Measurements from ENCODE around the gene SSTR4.
"Not testable (repeated sequence)": the region's sequence is repeated elsewhere in the genome, so short reads cannot be mapped to it uniquely, and the experiment has no call there.

The SSTR4 gene

GRCh38 chr20:23034721-23035671 lies at the start of gene SSTR4:
SSTR4 (plus strand) TSS chr20:23035312; CDS start chr20:23035484, 172 bp downstream.
- DNase-seq: no peak

- no peak for DNase-seq
These were observed 48.5 kb upstream of the SSTR4 start for GRCh38 chr20:22986601-22987000.

GRCh38 chr20:22991424-22991823 lies 43.7 kb upstream of the SSTR4 start:
- DNase-seq: not testable (repeated sequence)

GRCh38 chr20:22993823-22994222 lies 41.3 kb upstream of the SSTR4 start:
- DNase-seq: no peak

- DNase-seq: no peak
These were observed 39.2 kb upstream of the SSTR4 start for GRCh38 chr20:22995923-22996322.

- no peak for DNase-seq
These were observed 36.6 kb upstream of the SSTR4 start for GRCh38 chr20:22998476-22998875.

- peak; percentile 40 for DNase-seq
These were observed 35.4 kb upstream of the SSTR4 start for GRCh38 chr20:22999756-23000155.

GRCh38 chr20:23000232-23000947 lies 34.7 kb upstream of the SSTR4 start:
- no peak for DNase-seq

- no peak for DNase-seq
These were observed 32.8 kb upstream of the SSTR4 start for GRCh38 chr20:23002276-23002675.

GRCh38 chr20:23003077-23003635 lies 32.0 kb upstream of the SSTR4 start:
- no peak for DNase-seq

- DNase-seq: no peak
These were observed 31.1 kb upstream of the SSTR4 start for GRCh38 chr20:23003881-23004460.

- DNase-seq: no peak
These were observed 29.3 kb upstream of the SSTR4 start for GRCh38 chr20:23005776-23006175.

GRCh38 chr20:23007462-23007861 lies 27.6 kb upstream of the SSTR4 start:
- DNase-seq: no peak

GRCh38 chr20:23007886-23008655 lies 27.0 kb upstream of the SSTR4 start:
- DNase-seq: no peak

GRCh38 chr20:23008667-23009066 lies 26.4 kb upstream of the SSTR4 start:
- DNase-seq: no peak

- no peak for DNase-seq
These were observed 25.5 kb upstream of the SSTR4 start for GRCh38 chr20:23009636-23010035.

GRCh38 chr20:23010096-23010495 lies 25.0 kb upstream of the SSTR4 start:
- DNase-seq: no peak

- no peak for DNase-seq
These were observed 23.9 kb upstream of the SSTR4 start for GRCh38 chr20:23011008-23011721.

GRCh38 chr20:23013429-23013828 lies 21.7 kb upstream of the SSTR4 start:
- no peak for DNase-seq

GRCh38 chr20:23017516-23017915 lies 17.6 kb upstream of the SSTR4 start:
- no peak for DNase-seq

- no peak for DNase-seq
These were observed 16.7 kb upstream of the SSTR4 start for GRCh38 chr20:23018432-23018831.

GRCh38 chr20:23018941-23019340 lies 16.2 kb upstream of the SSTR4 start:
- DNase-seq: no peak
